GM12872 (cell line): ENCODE results near the gene PPM1D.

Experiments used
- CTCF ChIP-seq: IDR thresholded peaks from 3 replicates; pipeline ENCODE4 v1.5.1; 2011; ENCODE audit warnings: low read depth, mild to moderate bottlenecking, low read length, moderate library complexity; ENCODE audit not compliant: insufficient read depth

The PPM1D gene

GRCh38 chr17:60583008-60583407, 17.0 kb upstream of the PPM1D start:
- no peak for TF ChIP-seq CTCF

- no peak for TF ChIP-seq CTCF
These were observed 14.1 kb upstream of the PPM1D start for GRCh38 chr17:60585887-60586286.

GRCh38 chr17:60586288-60586974, 13.6 kb upstream of the PPM1D start:
- TF ChIP-seq CTCF, result peak; percentile 38; the same call in 2 of the 3 replicates

- TF ChIP-seq CTCF, result no peak
These were observed 9.9 kb upstream of the PPM1D start for GRCh38 chr17:60590070-60590469.

- no peak for TF ChIP-seq CTCF
These were observed 7.2 kb upstream of the PPM1D start for GRCh38 chr17:60592750-60593149.

- no peak for TF ChIP-seq CTCF
These were observed 5.3 kb upstream of the PPM1D start for GRCh38 chr17:60594734-60595133.

- TF ChIP-seq CTCF, result no peak
These were observed 2.7 kb upstream of the PPM1D start for GRCh38 chr17:60597297-60597696.
